Central memory CD8-positive, alpha-beta T cell (primary cell): Measurements from ENCODE around the gene TNS4.
A peak's percentile ranks its signal among the peaks of the same experiment; 100 is the strongest.
"Not testable (repeated sequence)": the region's sequence is repeated elsewhere in the genome, so short reads cannot be mapped to it uniquely, and the experiment has no call there.

Experiments used
- ATAC-seq: fragments of 150-1000 bp; cut with Tn5 transposase; replicated peaks from 2 replicates; pipeline ENCODE4 v1.10.0; 2022; ENCODE audit warnings: mild to moderate bottlenecking, moderate FRiP score, moderate number of reproducible peaks; ENCODE audit not compliant: poor library complexity, severe bottlenecking; ENCODE audit errors: extremely low read depth
- DNase-seq, 2 donors: peaks; one replicate each; pipeline ENCODE4 v3.0.0; 2021; ENCODE audit warnings: low spot score in 2 of 2
- H3K27ac Mint-ChIP-seq: one replicate; pipeline ENCODE4 v1.8.0; 2022; ENCODE audit warnings: low read depth, mild to moderate bottlenecking, moderate library complexity, mixed read lengths
- H3K27me3 Mint-ChIP-seq: one replicate; pipeline ENCODE4 v1.8.0; 2022; ENCODE audit warnings: mixed read lengths
- H3K36me3 Mint-ChIP-seq: one replicate; pipeline ENCODE4 v1.8.0; 2022; ENCODE audit warnings: mild to moderate bottlenecking, moderate library complexity, mixed read lengths; ENCODE audit not compliant: insufficient read depth
- H3K4me1 Mint-ChIP-seq: one replicate; pipeline ENCODE4 v1.8.0; 2022; ENCODE audit warnings: mixed read lengths
- H3K4me3 Mint-ChIP-seq: one replicate; pipeline ENCODE4 v1.8.0; 2022; ENCODE audit warnings: mild to moderate bottlenecking, moderate library complexity, mixed read lengths
- H3K9me3 Mint-ChIP-seq: one replicate; pipeline ENCODE4 v1.8.0; 2022; ENCODE audit warnings: mixed read lengths

Gene TNS4

DNA sequence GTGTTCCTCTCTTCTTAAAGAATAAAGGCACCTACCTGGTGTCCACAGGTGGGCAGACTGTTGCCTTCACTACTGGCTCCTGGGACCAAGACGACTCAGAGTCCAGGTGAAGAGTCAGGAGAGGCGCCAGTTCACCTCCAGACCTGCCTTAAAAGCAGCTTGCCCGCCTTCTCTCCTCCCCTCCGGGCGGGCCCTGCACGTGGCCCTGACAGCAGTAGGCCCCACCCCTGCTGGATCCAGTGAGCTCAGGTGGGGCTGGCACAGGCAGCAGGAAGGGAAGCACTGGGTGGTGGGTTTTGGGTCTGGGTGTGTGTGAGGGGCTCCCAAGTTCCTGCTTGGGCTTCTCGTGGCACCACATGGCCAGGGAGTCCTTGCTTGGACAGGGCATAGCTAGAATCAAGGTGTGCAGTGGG lies at the start of gene TNS4:
TSS of gene TNS4 (minus strand) at position 125 of the 413 bp plus-strand sequence. CDS start 5,198 bp downstream, outside the sequence.
- peaks cover 4% of the 10 kb centered on the region for H3K36me3 Mint-ChIP-seq
- no peak for ATAC-seq
- H3K9me3 Mint-ChIP-seq, result no peaks in the 10 kb centered on the region
- no peaks in the 10 kb centered on the region for H3K27me3 Mint-ChIP-seq
- no peak within 1 kb of the TSS for H3K27ac Mint-ChIP-seq
- no peak for DNase-seq
- H3K4me3 Mint-ChIP-seq, result no peak within 1 kb of the TSS
- H3K4me1 Mint-ChIP-seq, result peaks cover 14% of the 10 kb centered on the region

DNA sequence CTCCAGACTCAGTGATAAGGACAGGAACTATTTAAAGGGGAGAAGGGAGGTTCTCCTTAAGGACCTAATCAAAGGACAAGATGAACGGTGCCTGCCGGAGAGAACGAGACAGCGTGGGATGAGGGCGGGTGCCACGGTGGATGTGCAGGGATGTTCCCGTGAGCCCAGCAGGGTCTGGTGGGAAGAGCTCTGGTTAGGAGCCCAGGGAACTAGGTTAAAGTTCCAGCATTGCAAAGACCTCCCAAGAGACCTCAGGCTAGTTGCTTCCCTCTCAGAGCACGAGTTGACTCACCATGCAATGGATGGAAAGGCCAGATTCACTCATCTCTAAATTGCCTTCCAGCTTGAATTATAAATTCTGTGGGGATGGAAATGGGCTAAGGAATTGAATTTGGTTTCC lies 49.2 kb upstream of the TNS4 start:
- no peak for ATAC-seq
- no peak for DNase-seq
- Mint-ChIP-seq H3K4me1 (peaks cover 89% of the 10 kb centered on the region), H3K4me3 (no peak overlapping the region), H3K9me3 (no peaks in the 10 kb centered on the region), H3K27me3 (no peaks in the 10 kb centered on the region), H3K36me3 (peaks cover 29% of the 10 kb centered on the region), H3K27ac (no peak overlapping the region)

DNA sequence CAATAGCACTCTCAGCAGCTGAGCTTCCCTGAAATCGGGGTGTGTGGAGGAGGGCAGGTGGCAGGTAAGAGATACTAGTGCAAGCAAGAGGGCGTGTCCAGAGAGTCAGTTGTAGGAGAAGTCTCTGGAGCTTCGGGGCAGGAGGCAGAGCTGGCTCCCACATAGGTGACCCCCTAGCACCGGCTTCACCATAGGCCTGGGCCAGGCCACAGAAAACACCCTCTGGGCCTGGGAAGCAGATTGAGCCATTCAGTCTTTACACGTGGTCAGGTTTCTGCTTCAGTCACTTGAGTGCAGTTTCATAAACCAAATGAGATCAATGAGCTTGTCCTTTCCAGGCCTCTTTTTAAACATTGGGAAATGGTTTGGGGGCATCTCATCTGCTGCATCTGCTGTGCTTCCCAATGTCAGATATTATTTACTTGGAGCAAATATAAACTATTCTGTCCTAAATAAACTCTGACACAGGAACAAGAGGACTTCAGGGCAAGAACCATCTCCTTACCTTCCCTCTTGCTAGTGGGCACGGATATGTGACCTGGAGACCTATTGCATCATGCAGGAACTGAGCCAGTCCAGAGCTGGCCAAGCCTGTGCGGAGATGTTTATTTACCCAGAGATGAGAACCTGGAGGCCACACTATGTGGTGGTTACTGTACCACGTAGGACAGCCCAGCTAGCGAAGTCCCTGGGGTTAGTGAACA lies 47.7 kb upstream of the TNS4 start:
- Mint-ChIP-seq H3K4me3 (peak overlapping the region; percentile 28), H3K27me3 (no peaks in the 10 kb centered on the region), H3K36me3 (peaks cover 20% of the 10 kb centered on the region), H3K4me1 (peaks cover 74% of the 10 kb centered on the region), H3K9me3 (no peaks in the 10 kb centered on the region), H3K27ac (peak overlapping the region; percentile 45)
- ATAC-seq (no peak), DNase-seq (no peak)

DNA sequence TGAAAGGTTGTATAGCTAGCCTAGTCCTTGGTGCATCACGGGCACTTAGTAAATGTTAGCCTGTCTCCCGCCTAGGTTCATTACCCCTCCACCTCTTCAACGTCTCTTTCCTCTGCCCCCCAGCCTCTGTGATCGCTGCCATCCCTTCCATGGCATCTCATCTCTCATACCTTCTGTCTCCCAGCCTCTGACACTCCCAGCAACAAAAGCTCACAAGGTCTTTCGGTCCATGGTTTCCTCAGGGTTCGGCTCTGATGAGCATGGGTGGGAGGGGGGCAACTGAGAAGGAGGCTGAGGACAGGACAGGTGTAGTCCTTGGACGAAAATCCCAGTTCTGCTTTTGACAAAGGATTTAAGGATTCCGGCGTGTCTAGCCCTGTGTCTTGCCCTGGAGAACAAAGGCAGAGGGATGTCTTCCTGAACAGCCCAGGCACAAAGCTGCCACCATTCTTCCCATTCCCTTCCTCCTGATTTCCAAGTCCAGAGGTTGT lies 47.1 kb upstream of the TNS4 start:
- DNase-seq (no peak), ATAC-seq (no peak)
- peak overlapping the region; percentile 39 for H3K4me3 Mint-ChIP-seq
- H3K9me3 Mint-ChIP-seq, result no peaks in the 10 kb centered on the region
- peak overlapping the region; percentile 45 for H3K27ac Mint-ChIP-seq
- peaks cover 70% of the 10 kb centered on the region for H3K4me1 Mint-ChIP-seq
- H3K27me3 Mint-ChIP-seq, result no peaks in the 10 kb centered on the region
- H3K36me3 Mint-ChIP-seq, result peaks cover 14% of the 10 kb centered on the region

DNA sequence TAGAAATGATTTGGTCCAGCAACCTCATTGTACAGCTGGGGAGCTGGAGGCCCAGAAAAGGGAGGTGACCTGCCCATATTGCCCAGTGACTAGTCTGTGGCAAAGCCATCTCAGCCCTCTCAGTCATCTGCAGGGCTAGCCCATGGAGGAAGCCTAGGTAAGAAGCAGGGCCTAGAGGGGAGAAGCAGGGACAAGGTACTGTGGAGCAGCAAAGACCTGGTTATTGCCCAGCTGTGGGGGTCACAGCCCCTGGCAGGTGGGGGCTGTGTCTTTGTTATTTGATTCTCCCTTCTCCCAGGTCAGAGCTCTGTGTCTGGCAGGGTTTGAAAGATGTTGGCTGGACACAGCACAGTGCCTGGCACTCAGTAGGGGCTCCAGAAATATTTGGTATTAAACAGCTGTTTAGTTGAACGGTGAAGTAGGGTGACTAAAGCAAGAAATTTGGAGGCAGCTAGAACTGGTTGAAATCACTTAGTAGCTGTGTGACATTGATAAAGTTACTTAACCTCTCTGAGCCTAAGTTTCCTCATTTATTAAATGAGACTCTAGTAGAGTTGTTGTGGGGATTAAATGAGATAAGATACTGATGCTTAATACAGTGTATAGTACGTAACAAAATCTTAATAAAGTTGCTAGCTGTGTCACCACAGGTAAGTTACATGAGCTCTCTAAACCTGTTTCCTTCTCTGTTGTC lies 46.5 kb upstream of the TNS4 start:
- Mint-ChIP-seq H3K27ac (peak overlapping the region; percentile 45), H3K9me3 (no peaks in the 10 kb centered on the region), H3K27me3 (no peaks in the 10 kb centered on the region), H3K36me3 (peaks cover 9% of the 10 kb centered on the region), H3K4me3 (peak overlapping the region; percentile 39), H3K4me1 (peaks cover 72% of the 10 kb centered on the region)
- DNase-seq (no peak), ATAC-seq (peak; percentile 42)

GRCh38 chr17:40547079-40547784 lies 45.8 kb upstream of the TNS4 start:
- H3K9me3 Mint-ChIP-seq, result no peaks in the 10 kb centered on the region
- peaks cover 11% of the 10 kb centered on the region for H3K36me3 Mint-ChIP-seq
- no peaks in the 10 kb centered on the region for H3K27me3 Mint-ChIP-seq
- DNase-seq (peak in 1 of 2 donors; percentile 60), ATAC-seq (peak; percentile 72)
- H3K4me1 Mint-ChIP-seq, result peaks cover 72% of the 10 kb centered on the region
- peak overlapping the region; percentile 45 for H3K27ac Mint-ChIP-seq
- H3K4me3 Mint-ChIP-seq, result peak overlapping the region; percentile 39

GRCh38 chr17:40546497-40546896 lies 45.1 kb upstream of the TNS4 start:
- not testable (repeated sequence) for ATAC-seq, H3K9me3 Mint-ChIP-seq, H3K27me3 Mint-ChIP-seq, H3K4me3 Mint-ChIP-seq, H3K27ac Mint-ChIP-seq, DNase-seq
- Mint-ChIP-seq H3K36me3 (peaks cover 11% of the 10 kb centered on the region), H3K4me1 (peaks cover 75% of the 10 kb centered on the region)

GRCh38 chr17:40545660-40546059 lies 44.2 kb upstream of the TNS4 start:
- ATAC-seq, result no peak
- H3K27me3 Mint-ChIP-seq, result no peaks in the 10 kb centered on the region
- no peak overlapping the region for H3K4me3 Mint-ChIP-seq
- H3K36me3 Mint-ChIP-seq, result peaks cover 18% of the 10 kb centered on the region
- H3K27ac Mint-ChIP-seq, result no peak overlapping the region
- H3K4me1 Mint-ChIP-seq, result peaks cover 77% of the 10 kb centered on the region
- DNase-seq, result no peak
- H3K9me3 Mint-ChIP-seq, result no peaks in the 10 kb centered on the region

GRCh38 chr17:40542558-40543411 lies 41.4 kb upstream of the TNS4 start:
- H3K36me3 Mint-ChIP-seq, result peaks cover 19% of the 10 kb centered on the region
- H3K4me3 Mint-ChIP-seq, result peak overlapping the region; percentile 71
- H3K27me3 Mint-ChIP-seq, result no peaks in the 10 kb centered on the region
- DNase-seq (peak in 1 of 2 donors; percentile 39), ATAC-seq (no peak)
- H3K9me3 Mint-ChIP-seq, result no peaks in the 10 kb centered on the region
- peak overlapping the region; percentile 96 for H3K27ac Mint-ChIP-seq
- peaks cover 69% of the 10 kb centered on the region for H3K4me1 Mint-ChIP-seq

GRCh38 chr17:40541873-40542557 lies 40.6 kb upstream of the TNS4 start:
- H3K4me1 Mint-ChIP-seq, result peaks cover 69% of the 10 kb centered on the region
- H3K4me3 Mint-ChIP-seq, result peak overlapping the region; percentile 71
- peaks cover 19% of the 10 kb centered on the region for H3K36me3 Mint-ChIP-seq
- no peaks in the 10 kb centered on the region for H3K27me3 Mint-ChIP-seq
- no peak for DNase-seq
- peak overlapping the region; percentile 96 for H3K27ac Mint-ChIP-seq
- no peaks in the 10 kb centered on the region for H3K9me3 Mint-ChIP-seq
- no peak for ATAC-seq

DNA sequence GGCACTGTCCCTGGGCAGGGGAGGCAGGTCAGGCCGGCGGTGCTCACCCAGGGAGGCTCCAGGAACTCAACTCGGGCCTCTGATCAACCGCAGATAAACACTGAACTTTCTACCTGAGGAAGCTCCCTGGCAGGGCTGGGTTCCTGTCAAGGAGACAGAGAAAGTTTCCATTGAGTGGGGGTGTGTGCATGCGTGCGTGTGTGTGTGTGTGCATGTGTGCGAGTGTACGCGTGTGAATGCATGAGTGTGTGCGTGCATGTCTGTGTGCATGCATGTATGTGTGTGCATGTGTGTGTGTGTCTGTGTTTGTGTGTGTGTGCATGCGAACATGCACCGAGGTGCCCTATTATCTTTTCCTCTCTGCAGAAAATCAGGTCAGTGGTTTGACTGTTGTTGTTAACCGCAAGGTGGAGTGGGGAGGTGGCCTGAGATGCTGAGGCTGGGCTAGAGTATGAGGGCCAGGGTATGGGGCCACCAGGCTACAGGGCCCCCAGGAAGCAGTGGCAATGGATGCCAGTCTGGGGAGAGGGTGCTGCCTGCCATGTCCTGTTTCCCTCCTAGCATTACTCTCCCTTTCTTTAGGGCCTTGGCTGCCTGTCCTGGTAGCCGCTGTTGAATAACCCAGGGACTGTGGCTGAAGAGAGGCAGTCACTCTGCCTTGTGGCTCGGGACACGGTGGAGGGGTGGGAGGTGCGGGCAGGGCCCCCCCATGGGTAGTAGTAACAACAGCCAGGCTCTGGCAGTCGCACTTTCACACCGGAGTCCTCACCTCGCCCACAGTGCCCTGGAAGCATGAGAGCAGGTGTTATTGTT lies 39.8 kb upstream of the TNS4 start:
- DNase-seq, result peak; percentile 51 to 79
- Mint-ChIP-seq H3K4me3 (peak overlapping the region; percentile 71), H3K4me1 (peaks cover 66% of the 10 kb centered on the region)

More for the DNA sequence above, 39.8 kb upstream of the TNS4 start:
- Mint-ChIP-seq H3K36me3 (peaks cover 19% of the 10 kb centered on the region), H3K27me3 (no peaks in the 10 kb centered on the region), H3K9me3 (no peaks in the 10 kb centered on the region), H3K27ac (peak overlapping the region; percentile 96)
- peak; percentile 75 for ATAC-seq
